Keratinocyte (primary cell): ENCODE data around the gene DHDH.

ENCODE experiments used
- CTCF ChIP-seq, 3 experiments: IDR thresholded peaks in 1 of 3; conservative IDR thresholded peaks in 1 of 3; optimal IDR thresholded peaks in 1 of 3; 2 replicates in 2 of 3; 3 replicates in 1 of 3; pipeline versions ENCODE3 to v1.5.1; 2011; ENCODE audit warnings: low read length in 3 of 3, mild to moderate bottlenecking in 3 of 3, moderate library complexity in 2 of 3, control low read depth in 1 of 3, inconsistent platforms in 1 of 3; ENCODE audit not compliant: insufficient read depth in 2 of 3; ENCODE audit errors: extremely low read depth in 1 of 3
- EZH2 ChIP-seq: IDR thresholded peaks from one replicate; pipeline ENCODE4 v1.6.1; 2012; ENCODE audit warnings: inconsistent platforms, mild to moderate bottlenecking, low read length, moderate library complexity

- TF ChIP-seq CTCF (optimal IDR thresholded peaks at IDR 0.05 in 1 of 3, IDR thresholded peaks at IDR 0.05 in 1 of 3, conservative IDR thresholded peaks at IDR 0.05 in 1 of 3; ENCODE audit: extremely low read depth in 1 of 3, insufficient read depth in 2 of 3, low read length in 3 of 3) (no peak), EZH2 (no peak)
Measured at GRCh38 chr19:48934837-48935236, 1.3 kb downstream of the DHDH start.
